GM18858 (cell line): ENCODE results near the gene CHDH.

Experiments used
- ATAC-seq: cut with Tn5 transposase; IDR thresholded peaks from one replicate; pipeline ENCODE4 v1.9.1; 2021; ENCODE audit not compliant: unreplicated experiment

The CHDH gene

DNA sequence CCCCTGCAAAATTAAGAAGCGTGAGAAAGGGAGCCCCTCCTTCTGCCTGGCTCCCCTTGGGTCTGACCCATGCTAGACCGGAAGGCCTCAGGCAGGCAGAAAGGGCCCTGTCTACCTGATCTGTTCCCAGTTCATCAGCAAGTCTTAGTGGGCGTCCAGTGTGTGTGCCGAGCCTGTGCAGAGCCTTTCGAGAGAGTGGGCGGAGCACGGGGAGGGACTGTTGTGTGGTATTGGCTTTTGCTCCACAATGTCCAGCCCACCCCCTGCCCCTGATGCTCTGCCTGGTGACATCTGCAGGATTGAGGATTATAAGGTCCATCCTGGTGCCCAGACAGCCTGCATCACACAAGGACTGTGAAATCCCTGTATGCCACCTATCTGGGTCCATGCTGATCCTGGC lies 82.9 kb downstream of the CHDH start:
- ATAC-seq = no peak
